HG02943 (cell line): ENCODE data around the gene ZFTA.
"Not testable (repeated sequence)": the region's sequence is repeated elsewhere in the genome, so short reads cannot be mapped to it uniquely, and the experiment has no call there.

ENCODE experiments used
- ATAC-seq: cut with Tn5 transposase; IDR thresholded peaks from one replicate; pipeline ENCODE4 v1.9.1; 2021; ENCODE audit warnings: mild to moderate bottlenecking, low read depth, moderate library complexity; ENCODE audit not compliant: unreplicated experiment

Gene ZFTA

DNA sequence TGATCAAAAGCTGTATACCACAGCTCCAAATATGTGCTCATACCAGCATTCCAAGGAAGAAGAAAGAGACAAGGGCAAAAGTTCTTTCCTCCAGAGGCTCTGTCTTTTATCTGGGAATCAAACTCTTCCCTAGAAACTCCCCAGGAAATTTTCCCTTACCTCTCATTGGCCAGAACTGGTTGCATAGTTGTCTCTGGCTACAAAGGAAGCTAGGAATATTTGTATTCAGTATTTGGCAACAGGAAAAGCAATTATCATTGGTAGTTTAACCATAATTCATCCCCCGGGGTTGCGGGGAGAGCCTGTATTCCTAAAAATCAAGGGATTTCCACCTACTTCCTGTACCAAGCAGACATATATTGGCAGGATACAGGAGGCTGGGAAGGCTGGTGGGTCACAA is 10.5 kb upstream of the ZFTA start:
- ATAC-seq: no peak

DNA sequence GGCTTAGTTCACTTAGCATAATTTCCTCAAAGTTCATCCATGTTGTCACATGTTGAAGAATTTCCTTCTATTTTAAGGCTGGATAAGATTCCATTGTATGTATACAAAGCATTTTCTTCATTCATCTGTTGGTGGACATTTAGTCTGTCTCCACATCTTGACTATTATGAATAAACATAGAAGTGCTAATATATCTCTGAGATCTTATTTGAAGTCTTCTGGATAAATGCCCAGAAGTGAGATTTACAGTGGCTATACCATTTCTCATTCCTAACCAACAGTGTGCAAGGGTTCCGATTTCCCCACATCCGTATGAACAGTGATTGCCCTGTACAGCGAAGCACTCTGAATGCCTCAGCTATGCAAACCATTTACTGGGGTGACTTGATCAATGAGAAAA is 6.6 kb upstream of the ZFTA start:
- no peak for ATAC-seq

DNA sequence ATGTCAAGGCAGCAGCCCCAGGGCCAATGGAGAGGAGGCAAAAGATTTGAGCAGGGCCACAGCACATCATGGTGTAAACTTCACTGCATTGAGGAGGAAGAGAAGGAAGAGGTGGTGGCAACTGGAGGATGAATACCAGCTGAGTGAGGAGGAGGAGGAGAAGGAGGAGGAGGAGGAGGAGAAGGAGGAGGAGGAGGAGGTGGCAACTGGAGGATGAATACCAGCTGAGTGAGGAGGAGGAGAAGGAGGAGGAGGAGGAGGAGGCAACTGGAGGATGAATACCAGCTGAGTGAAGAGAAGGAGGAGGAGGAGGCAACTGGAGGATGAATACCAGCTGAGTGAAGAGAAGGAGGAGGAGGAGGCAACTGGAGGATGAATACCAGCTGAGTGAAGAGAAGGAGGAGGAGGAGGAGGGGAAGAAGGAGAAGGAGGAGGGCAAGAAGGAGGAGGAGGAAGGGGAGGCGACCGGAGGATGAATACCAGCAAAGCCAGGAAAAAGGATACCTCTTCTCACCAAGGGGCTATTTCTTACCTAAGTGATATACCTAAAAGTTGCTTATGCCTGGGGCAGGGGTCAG is 3.3 kb upstream of the ZFTA start:
- not testable (repeated sequence) for ATAC-seq

DNA sequence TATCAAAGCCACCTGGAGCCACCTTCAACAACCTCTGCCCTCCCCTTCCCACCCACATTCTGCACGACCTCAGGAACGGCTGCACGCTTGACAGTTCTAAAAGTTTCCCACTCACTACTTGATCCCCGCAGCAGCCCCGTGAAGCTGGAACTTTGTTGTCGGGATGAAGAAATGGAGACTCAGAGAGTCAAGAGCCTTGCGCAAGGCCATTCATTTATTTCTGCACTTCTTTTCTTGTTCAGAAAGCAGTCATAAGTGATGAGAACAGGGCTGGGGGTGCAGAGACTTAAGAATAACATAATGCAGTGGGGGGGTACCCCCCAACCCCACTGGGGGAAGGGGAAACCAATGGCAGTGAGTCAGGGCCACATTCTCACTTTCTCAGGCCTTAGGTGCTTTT is 2.2 kb upstream of the ZFTA start:
- ATAC-seq: no peak

DNA sequence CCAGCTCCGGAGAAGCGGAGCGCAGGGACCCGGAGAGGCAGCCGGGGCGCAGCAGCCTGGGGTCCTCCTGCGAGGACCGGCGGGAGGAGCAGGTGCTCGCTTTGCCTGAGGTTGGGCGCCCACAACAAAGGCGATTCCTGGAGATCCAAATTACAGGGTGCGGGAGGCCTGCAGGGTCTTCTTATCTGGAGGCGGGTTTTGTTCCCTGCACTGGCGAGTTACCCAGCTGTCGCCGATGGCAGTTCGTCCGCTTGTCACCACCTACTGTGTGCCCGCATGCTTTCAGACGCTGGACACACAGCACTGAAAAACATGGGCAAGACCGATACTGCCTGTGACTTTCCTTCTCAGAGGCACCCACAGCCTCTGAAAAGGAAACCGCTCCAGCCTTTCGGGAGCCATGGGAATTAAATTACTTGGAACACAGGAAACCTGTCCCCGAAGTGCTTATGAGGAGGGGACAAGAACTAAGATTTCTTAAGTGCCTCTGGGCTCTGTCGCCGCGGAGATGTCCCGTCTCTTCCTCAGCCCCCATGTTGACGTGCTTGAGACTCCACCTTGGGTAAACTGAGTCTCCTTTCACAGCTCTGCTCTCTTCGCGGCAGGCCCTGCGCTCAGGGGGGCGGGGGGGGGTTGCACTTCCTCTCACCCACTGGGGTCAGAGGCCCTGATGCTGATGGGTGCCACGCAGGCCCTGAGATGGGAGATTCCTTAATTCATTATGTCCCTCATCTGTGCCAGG is 1.3 kb upstream of the ZFTA start:
- no peak for ATAC-seq

DNA sequence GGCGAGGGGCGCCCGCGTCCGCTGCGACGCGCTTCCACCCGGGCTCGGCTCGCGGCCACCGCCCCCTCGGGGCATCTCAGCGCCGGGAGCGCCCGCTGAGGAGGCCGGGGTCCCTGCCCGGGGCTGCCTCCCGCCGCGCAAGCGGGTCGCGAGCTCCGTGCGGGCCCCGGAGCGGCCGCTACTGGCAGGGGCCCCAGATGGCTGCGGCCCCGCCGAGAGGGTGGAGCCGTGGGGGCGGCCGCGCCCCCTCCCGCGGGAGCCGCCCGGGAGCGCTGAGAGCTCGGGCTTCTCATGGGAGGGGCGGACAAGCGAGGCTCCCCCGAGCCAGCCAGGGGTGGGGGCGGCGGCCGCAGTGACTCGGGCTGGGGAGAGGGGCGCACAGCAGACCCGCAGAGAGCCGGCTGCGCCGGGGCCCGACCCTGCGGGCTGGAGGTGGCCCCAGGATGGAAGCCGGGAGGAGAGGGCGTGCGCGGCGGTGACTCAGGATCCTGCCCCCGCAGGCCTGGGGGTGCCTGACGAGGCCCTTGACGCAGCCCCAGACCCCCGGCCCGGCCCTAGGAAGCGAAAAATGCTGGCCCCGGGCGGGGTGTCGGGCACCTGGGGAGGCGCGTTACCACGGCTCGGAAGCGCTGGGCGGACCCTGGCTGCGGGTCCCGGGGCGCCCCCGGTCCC is 603 bp upstream of the ZFTA start:
- ATAC-seq: no peak

DNA sequence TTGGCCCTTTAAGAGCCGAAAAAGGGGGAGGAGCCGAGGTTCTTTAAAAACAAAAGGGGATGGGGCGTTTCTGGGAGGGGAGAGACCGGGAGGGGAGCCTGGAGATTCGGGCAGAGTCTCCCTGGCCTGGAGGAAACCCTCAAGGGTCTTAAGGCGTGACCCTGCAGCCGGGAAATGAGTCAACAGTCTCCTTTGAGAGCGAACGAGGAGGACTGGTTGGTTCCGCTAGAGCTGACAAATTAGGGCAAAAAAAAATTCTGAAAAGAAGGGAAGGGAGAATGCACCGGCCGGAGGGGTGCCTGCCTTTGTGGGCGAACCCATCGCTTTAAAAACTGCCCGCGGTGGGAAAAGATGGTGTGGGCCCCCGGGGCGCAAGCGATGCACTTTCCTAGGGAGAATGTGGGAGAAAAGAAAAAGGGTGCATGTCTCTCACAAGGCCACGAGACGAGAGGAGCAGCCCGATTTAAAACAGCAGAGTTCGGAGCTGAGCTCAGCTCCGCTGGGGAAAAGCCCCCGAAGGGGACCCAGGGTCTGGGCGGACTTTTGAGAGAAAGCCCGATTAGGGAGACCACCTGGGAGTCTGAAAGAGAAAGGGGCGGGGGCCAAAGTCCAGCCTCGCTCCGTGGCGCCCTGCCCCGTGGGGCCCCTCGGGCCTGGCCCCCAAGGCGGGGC is 874 bp downstream of the ZFTA start:
- ATAC-seq: no peak

DNA sequence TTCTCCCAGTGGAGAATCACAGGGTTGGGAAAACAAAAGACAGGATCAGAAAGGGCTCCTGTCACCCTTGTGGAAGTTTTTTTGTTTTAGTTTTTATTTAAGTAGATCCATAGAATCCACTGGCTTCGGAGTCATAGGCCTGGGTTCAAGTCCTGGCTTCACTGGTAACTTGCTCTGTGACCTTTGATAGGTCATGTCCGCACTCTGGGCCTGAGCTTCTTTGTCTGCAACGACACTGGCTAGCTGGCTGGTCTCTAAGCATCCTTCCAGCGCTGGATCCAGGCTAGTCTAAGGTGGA is 1.4 kb downstream of the ZFTA start:
- ATAC-seq: no peak

DNA sequence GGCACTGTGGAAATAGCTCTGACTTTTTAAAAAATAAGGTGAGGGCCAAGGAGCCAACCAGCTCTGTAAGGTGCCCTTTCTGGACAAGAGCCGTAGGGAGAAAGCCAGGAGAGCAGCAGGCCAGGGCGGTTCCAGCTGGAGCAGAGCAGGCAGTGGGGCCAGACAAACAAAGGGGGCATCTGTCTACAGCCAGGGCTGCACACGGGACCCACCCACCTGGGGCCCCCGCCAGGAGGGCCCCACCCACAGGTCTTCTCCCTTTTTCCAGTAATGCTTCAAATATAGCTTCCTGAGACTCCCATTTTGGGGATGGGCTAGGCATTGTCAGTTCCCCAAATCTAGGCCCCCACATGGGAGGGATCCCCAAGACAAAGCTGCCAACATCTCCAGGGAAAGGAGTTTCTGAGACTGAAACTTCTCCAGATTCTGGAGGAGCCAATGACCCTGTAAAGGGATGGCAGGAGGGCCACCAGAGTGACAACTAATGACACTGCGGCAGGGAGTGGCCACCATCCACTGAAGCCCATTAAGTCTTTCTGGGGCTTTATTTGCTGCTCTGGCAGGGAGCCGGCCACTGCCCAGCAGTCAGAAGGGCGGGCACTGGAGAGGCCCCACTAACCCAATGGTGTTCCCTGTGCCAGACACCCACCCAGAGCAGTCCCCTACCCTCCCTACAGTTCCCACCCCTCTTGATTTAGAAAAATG is 1.9 kb downstream of the ZFTA start:
- ATAC-seq: no peak

DNA sequence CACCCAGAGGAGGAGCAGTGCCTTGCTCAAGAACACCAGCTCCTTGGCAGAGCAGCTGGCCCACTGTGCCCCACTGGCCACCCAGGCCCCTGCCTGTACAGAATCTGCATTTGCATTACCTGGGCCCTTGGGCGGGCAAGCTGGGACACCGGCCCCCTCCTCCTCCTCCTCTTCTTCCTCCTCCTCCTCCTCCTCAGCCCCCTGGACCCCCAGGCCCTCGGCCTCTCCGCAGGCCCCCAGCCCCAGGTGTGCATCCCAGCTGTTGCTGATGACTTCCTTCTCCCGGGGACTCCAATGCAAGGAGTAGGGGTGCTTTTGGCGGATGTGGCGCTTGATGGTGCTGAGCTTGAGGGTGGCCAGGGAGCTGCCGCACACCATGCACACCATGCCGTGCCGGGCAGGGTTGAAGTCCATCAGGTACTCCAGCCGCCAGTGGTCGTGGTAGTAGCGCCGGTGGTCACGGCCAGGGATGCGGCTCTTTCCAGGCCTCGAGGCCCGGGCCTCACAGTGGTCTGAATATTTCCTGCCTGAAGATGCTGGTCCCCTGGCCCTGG is 2.8 kb downstream of the ZFTA start:
- no peak for ATAC-seq

DNA sequence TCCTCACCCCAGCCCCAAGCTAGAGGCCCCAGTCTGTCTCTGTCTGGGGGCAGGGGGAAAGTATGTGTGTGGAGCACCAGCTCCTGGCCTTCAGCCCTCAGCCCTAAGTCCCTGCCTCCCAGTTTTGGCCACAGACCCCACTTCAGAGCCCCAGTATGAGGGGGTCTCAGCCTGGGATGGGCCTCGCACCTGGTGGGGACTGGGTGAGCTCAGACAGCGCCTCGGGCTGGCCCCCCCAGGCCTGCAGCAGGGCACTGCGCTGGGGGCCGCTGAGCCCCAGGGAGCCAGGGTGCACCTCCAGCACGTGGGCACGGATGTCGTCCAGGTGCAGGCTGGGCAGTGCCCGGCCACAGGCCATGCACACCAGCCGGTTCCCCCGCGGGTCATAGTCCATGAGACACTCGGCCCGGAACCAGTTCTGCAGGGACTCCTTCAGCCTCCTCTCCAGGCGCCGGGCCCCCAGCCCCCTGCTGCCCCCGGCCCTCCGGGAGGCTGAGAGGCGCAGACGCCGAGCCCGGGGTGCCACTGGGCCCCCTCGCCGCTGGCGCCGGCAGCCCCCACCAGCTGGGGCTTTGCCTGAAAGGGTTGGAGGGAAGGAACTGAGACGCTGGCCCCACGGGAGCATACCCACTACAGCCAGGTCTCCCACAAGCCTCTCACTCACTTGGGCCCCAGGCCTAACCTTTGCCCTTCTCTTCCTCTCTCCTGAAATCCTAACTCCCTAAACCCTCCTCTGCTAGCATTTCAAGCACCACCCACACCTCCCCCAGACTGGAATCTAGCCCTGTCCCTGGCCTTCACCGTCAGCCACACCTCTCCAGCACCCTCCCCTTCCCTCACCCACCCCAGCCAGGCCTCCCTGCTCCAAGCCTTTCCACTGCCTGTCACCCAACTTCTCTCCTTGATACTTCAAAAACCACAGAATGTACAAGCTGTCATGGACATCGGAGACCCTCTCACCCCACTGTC is 3.6 kb downstream of the ZFTA start:
- no peak for ATAC-seq

DNA sequence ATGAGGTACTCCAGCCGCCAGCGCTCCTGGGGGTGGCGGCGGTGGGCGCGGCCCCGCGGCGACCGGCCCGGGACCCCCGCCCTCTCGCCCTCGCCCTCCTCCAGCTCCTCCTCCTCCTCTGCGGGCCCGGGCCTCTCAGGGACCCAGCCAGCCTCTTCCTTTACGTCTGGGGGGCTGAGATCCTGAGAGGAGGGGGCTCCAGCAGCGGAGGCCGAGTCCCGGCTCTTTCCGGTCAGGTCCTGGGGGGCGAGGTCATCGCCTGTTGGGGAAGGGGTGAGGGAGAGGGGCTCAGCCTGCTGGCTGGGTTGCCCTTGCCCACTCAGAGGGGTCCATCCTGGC is 4.3 kb downstream of the ZFTA start:
- no peak for ATAC-seq

DNA sequence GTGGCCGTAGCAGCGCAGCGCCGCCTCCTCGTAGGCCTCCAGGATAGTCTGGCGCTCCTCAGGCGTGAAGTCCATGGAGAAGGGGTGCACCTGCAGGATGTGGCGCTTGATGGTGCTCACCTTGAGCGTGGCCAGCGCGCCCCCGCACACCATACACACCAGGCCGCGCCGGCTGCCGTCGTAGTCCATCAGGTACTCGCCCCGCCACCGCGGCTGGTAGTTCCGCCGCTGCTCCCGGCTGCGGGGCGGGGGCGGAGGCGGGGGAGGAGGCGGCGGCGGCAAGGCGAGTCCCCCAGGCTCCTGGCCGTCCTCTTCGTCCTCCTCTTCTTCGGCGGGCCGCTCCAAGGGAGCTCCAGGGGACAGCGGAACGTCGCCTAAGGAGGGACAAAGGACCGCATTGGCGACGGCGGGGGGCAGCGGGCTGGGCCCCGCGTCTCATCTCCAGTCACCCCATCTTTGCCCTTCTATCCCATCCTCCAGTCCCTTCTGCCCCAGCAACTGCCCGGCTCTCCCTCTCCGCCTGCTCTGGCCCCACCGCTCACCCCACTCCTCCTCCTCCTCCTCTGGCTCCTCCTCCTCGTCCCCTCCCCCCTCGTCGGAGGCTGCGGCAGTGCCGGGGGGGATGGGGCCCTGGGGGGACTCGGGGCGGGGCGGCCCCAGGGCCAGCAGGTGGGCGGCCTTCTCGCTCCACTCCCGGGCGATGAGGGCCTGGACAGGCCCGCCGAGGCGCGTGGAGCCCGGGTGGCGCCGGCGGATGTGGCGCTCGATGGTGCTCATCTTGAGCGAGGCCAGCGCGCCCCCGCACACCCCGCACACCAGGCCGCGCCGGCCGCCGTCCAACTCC is 4.9 kb downstream of the ZFTA start:
- no peak for ATAC-seq

DNA sequence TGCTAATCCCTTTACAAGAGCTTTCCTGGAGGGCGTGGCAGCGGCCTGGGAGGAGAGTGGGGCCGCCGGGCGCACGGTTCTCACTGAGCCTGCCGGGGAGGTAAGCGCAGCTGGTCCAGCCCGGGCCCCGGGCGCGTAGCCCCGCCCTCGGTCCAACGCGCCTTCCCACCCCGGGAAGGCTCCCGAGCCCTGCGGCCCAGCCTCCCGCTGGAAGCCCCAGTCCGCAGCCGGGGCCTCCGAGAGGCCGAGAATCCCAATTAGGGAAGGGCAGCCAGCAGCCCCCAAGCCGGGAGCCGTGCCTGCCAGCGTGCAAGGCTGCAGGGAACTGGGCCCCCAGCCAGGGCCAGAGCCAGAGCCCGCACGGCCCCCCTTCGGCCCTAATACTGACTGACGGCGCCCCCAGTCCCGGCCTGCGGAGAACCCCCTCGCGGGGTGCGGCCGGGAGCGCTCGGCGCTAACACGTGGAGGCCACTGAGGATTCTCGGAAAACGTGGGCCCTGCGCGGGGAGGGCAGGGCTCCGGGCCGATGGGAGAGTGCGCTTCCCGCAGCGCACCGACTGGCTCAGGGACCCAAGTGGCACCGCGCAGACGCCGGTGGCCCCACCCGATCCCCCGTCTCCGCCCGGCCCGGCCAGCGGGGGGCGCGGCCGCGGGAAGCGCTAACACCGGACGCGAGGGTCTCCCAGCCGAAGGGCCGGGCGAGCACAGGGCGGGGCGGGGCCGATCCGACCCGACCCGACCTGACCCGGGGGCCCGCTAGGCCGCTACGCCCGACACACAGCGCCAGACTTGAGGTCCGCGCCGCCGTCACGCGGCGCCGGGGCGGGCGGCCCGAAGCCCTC is 5.7 kb downstream of the ZFTA start:
- no peak for ATAC-seq

DNA sequence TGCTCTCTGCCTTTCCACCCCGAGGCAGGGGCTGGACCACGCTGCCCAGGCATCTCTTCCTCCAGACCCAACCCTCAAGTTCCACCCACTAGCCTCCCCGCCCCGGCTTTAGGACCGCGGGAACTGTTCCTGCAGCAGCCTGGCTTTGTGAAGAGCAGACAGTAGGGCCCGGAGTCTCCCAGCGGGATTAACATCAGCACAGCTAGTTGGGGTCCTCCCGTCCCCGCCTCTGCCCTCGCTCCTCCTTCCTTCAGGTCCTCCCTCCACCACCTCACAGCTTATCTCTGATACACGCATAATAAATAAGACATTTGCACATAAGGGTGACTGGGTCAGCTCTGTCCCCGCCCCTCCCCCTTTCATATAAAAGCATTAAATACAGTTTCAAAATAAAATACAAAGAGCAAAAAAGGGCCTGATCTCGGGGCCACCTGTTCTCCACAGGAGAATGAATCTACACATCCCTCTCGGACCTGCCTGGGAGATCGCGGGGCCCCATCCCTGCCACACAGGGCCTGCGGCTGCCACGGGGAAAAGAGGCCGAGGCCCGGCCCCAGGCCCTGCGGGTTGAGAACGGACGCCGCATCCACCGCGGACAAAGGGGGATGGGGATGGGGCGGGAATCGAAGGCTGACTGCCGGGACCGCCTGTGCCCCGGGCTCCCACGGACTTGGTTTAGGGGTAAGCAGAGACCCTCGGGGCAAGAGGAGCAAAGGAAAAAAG is 6.5 kb downstream of the ZFTA start:
- ATAC-seq: no peak

DNA sequence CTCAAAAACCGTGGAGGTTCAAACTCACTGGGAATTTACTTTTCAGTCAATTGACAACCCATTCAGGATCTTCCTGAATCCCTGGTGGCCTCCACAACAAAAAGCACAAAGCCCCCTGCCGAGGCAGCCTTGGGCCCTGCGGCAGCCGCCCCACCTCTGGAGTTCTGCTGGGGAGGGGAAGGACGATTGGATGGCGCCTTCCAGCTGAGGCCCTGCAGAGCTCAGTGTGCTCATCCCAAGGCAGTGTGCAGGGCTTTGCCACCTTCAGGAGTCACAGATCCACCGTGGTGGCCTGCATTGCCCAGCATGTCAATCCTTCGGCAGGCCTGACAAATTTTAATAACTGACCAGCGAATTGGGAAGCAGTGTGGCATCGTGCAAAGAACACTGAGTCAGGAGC is 7.4 kb downstream of the ZFTA start:
- ATAC-seq: no peak

DNA sequence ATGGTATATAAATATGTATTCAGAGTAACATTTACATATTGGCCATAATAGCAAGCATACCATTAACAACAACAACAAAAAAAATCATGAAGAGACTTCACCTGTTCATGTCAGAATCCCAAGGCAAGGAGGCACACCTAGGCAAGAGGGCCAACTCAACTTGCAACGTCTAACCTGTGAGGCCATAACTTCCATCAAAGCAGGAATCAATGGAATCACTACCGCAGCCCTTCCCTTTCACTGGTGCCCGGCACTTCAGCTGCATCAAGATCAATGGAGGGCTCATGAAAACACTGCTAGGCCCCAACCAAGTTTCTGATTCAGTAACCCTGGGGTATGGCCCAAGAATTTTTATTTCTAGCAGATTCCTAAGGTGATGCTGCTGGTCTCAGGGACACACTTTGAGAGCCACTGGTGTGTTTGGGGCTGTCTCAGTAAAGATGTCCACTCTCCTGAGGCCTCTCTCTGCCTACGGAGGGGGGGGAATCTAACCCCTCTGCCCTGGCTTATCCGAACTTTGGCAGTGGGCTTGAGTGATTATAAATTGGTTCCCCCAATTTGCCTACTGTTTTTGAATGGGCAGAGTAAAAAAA is 8.0 kb downstream of the ZFTA start:
- ATAC-seq: no peak
